Measurements from ENCODE around the gene DISC1. TPM values are rescaled to one million over a fixed set of nuclear protein-coding genes. Genes with fewer than 3 reads are reported as not detected.
A peak's percentile ranks its signal among the peaks of the same experiment; 100 is the strongest.
"Not testable (repeated sequence)": the region's sequence is repeated elsewhere in the genome, so short reads cannot be mapped to it uniquely, and the experiment has no call there.

Gene DISC1
- polyA plus RNA-seq, 1 experiment: 2.3 TPM

GRCh38 chr1:231584117-231584516 is 42.5 kb upstream of the DISC1 start:
- H3K4me3 ChIP-seq (ENCODE audit: low read depth, low read length): no peak overlapping the region
- POLR2A ChIA-PET: interaction anchor here (0.7 kb wide), 1 partner anchor 263 kb away, joined by 4 read pairs; no protein-coding TSS in a partner anchor
- no peak for DNase-seq (ENCODE audit: low read depth)
- H3K36me3 ChIP-seq (ENCODE audit: control insufficient read depth, insufficient read depth, low read length): no peaks in the 10 kb centered on the region
- H3K27me3 ChIP-seq (ENCODE audit: control insufficient read depth, insufficient read depth, low read length): no peaks in the 10 kb centered on the region
- no peak; the same call in 1 of the 2 replicates for TF ChIP-seq CTCF (IDR thresholded peaks at IDR 0.05; ENCODE audit: insufficient read depth, low read depth, low read length)
- CTCF ChIA-PET: interaction anchor here (0.8 to 1.8 kb wide), 3 partner anchors 8 to 227 kb away, joined by 4 to 5 read pairs (median 4); no protein-coding TSS in a partner anchor

GRCh38 chr1:231584921-231585320 is 41.7 kb upstream of the DISC1 start:
- TF ChIP-seq CTCF (IDR thresholded peaks at IDR 0.05; ENCODE audit: insufficient read depth, low read depth, low read length): no peak
- H3K36me3 ChIP-seq (ENCODE audit: control insufficient read depth, insufficient read depth, low read length): no peaks in the 10 kb centered on the region
- no peaks in the 10 kb centered on the region for H3K27me3 ChIP-seq (ENCODE audit: control insufficient read depth, insufficient read depth, low read length)
- POLR2A ChIA-PET: no interaction called here
- H3K4me3 ChIP-seq (ENCODE audit: low read depth, low read length): no peak overlapping the region
- no peak for DNase-seq (ENCODE audit: low read depth)
- CTCF ChIA-PET: interaction anchor here (0.8 to 1.8 kb wide), 3 partner anchors 9 to 228 kb away, joined by 4 to 5 read pairs (median 4); no protein-coding TSS in a partner anchor

DNA sequence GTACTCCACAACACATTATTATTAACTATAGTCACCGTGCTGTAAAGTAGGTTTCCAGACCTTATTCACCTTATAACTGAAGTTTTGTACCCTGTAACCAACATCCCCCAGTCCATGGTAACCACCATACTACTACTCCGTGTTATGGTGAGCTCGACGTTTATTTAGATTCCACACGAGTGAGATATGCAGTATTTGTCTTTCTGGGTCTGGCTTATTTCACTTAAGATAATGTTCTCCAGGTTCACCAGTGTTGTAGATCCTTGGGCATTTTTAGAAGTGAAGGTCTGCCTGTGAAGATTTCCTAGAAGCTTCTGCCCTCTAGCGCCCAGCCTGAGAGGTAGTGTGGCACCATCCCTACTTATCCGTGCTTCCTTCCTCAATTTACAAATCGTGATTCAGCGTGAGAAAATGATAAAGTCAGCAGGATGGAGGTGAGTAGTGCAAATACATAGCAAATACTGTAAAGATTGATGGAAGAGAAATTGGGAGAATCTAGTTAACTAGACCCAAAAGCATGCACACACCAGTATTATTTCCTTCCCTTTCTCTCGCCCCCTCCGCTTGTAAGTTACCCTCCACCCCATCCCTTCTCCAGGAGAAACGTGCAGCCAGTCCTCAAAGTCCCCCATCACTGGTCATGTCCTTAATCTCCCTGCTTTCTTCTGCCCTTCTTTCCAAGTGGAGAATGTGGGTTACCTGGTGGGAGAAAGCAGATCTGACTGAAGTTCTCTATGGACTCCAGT is 36.0 kb upstream of the DISC1 start:
- ChIA-PET POLR2A (no interaction called here), CTCF (interaction anchor here (0.6 to 2.9 kb wide), 11 partner anchors 10 to 428 kb away, joined by 3 to 12 read pairs (median 5); partner anchors contain the start of gene EXOC8)

DNA sequence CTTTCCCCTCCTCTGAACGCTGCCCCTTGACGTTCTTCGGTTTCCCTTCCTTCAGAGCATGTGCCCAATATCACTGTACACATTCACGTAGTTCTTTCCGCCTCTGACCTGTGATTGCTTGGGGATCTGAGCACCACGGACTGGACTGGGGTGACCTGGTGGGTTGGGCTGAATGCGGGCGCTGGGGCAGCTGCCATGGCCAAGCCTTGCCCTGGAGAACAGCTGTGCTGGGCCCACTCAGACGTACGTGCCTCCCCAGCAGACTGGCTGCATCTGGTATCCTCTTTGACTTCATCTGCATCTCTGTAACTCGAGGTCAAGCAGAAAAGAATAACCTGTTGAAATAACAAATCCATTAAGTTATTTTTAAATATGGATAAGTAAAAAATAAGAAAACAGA is 35.1 kb upstream of the DISC1 start:
- ChIA-PET POLR2A (no interaction called here), CTCF (interaction anchor here (0.7 to 2.9 kb wide), 12 partner anchors 9 to 333 kb away, joined by 3 to 12 read pairs (median 3); no protein-coding TSS in a partner anchor)
- H3K4me3 ChIP-seq (ENCODE audit: low read depth, low read length): no peak overlapping the region
- H3K36me3 ChIP-seq (ENCODE audit: control insufficient read depth, insufficient read depth, low read length): no peaks in the 10 kb centered on the region
- no peaks in the 10 kb centered on the region for H3K27me3 ChIP-seq (ENCODE audit: control insufficient read depth, insufficient read depth, low read length)
- no peak for DNase-seq (ENCODE audit: low read depth)
- no peak for TF ChIP-seq CTCF (IDR thresholded peaks at IDR 0.05; ENCODE audit: insufficient read depth, low read depth, low read length)

More for the DNA sequence above, 36.0 kb upstream of the DISC1 start:
- Histone ChIP-seq H3K27me3 (ENCODE audit: control insufficient read depth, insufficient read depth, low read length) (no peaks in the 10 kb centered on the region), H3K4me3 (ENCODE audit: low read depth, low read length) (no peak overlapping the region), H3K36me3 (ENCODE audit: control insufficient read depth, insufficient read depth, low read length) (no peaks in the 10 kb centered on the region)
- DNase-seq (ENCODE audit: low read depth): no peak
- TF ChIP-seq CTCF (IDR thresholded peaks at IDR 0.05; ENCODE audit: insufficient read depth, low read depth, low read length): peak; percentile 84

DNA sequence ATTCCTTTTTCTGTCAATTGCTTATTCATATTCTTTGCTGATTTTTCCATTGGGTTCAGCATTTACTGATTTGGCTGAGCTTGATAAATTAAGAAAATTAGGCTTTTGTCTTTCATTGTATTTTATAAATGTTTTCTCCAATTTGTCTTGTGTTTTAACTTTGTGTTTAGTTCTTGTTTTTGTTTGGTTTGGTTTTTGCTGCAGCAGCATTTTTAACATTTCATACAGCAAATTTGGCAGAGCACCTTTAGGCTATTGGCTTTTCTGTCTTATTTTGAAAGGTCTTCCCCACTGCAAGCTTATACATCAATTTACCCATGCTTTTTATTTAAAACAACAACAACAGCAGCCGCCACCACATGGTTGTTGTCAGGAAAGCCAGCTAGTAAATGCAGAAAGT is 33.8 kb upstream of the DISC1 start:
- no peaks in the 10 kb centered on the region for H3K36me3 ChIP-seq (ENCODE audit: control insufficient read depth, insufficient read depth, low read length)
- H3K27me3 ChIP-seq (ENCODE audit: control insufficient read depth, insufficient read depth, low read length): no peaks in the 10 kb centered on the region
- POLR2A ChIA-PET: no interaction called here
- CTCF ChIA-PET: interaction anchor here (0.6 to 0.7 kb wide), 2 partner anchors 84 to 213 kb away, joined by 4 to 5 read pairs; no protein-coding TSS in a partner anchor
- TF ChIP-seq CTCF (IDR thresholded peaks at IDR 0.05; ENCODE audit: insufficient read depth, low read depth, low read length): no peak
- H3K4me3 ChIP-seq (ENCODE audit: low read depth, low read length): no peak overlapping the region
- no peak for DNase-seq (ENCODE audit: low read depth)

GRCh38 chr1:231593264-231593663 is 33.3 kb upstream of the DISC1 start:
- H3K36me3 ChIP-seq (ENCODE audit: control insufficient read depth, insufficient read depth, low read length); H3K27me3 ChIP-seq (ENCODE audit: control insufficient read depth, insufficient read depth, low read length); H3K4me3 ChIP-seq (ENCODE audit: low read depth, low read length); DNase-seq (ENCODE audit: low read depth); POLR2A ChIA-PET: not testable (repeated sequence)
- CTCF ChIA-PET: interaction anchor here (0.6 to 0.7 kb wide), 2 partner anchors 84 to 213 kb away, joined by 4 to 5 read pairs; no protein-coding TSS in a partner anchor

Data from BJ (cell line).